GM18867 (cell line): ENCODE results near the gene PRR29.
"Not testable (repeated sequence)": the region's sequence is repeated elsewhere in the genome, so short reads cannot be mapped to it uniquely, and the experiment has no call there.

Experiments used
- ATAC-seq: cut with Tn5 transposase; IDR thresholded peaks from one replicate; pipeline ENCODE4 v1.9.1; 2021; ENCODE audit warnings: mild to moderate bottlenecking, moderate library complexity; ENCODE audit not compliant: unreplicated experiment

Gene PRR29

GRCh38 chr17:63995626-63996025 is 2.5 kb upstream of the PRR29 start:
- ATAC-seq: no peak

- no peak for ATAC-seq
Observed at GRCh38 chr17:63996430-63997182, 1.5 kb upstream of the PRR29 start.

GRCh38 chr17:63997341-63998048 is 656 bp upstream of the PRR29 start:
- no peak for ATAC-seq

- no peak for ATAC-seq
Observed at GRCh38 chr17:63998721-63999679, 849 bp downstream of the PRR29 start.

- ATAC-seq: no peak
Observed at GRCh38 chr17:63999680-64000531, 1.8 kb downstream of the PRR29 start.

DNA sequence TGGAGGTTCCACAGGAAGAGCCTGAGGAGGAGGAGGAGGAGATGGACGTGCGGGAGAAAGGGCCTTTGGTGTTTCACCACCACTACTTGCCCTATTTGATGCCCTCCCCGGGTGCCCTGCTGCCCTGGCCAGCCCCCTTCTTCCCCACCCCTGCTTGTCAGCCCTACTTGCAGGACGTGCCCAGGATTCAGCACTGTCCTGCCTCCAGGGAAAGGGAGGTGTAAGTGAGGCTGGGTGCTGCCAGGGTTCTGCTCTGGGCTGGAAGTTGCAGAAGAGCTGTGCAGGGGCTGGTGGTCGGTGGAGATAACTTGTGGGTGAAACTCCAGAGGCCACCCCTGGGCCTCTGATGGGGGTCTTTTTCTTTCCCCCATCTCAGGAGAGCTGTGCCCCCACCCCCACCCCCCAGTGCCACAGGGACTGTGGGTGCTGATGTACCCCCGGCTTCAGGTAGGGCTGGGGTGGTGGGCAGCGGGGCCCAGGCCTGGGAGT is 3.0 kb downstream of the PRR29 start:
- ATAC-seq: no peak

DNA sequence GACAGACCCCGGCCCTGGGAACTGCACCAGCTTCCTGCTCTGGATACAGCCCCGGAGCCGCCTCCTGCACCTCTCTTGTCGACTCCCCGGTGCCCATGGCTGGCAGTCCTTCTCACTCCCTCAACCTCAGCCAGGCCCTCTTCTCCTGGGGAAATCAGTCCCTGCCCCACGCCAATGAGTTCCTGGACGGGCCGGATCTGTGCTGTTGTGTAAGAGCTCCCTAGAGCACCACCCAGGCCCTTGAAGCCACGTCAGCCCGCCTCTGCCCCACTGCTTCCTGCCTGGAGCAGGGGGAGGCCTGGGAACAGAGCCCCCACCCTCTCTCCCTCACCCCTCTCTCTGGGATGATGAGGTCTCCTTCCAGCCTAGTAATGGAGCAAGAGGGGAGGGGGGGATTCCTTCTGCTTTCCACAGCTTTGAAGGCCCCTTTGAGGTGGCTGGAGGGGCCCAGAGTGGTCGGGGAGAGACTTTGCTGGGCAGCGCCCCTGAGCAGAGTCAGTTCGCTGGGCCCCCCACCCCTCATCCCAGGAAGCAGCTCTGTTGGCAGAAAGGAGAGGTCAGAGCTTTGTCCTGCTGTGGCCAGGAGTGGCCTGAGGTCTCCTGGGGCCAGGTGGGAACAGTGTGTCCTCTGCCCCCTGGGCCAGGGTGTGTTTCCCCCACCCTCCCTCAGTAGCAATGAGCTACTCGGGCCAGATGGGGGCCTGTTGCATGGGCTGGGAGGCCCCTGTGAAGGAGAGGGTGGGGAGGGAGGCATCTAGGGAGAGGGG is 3.8 kb downstream of the PRR29 start:
- no peak for ATAC-seq

DNA sequence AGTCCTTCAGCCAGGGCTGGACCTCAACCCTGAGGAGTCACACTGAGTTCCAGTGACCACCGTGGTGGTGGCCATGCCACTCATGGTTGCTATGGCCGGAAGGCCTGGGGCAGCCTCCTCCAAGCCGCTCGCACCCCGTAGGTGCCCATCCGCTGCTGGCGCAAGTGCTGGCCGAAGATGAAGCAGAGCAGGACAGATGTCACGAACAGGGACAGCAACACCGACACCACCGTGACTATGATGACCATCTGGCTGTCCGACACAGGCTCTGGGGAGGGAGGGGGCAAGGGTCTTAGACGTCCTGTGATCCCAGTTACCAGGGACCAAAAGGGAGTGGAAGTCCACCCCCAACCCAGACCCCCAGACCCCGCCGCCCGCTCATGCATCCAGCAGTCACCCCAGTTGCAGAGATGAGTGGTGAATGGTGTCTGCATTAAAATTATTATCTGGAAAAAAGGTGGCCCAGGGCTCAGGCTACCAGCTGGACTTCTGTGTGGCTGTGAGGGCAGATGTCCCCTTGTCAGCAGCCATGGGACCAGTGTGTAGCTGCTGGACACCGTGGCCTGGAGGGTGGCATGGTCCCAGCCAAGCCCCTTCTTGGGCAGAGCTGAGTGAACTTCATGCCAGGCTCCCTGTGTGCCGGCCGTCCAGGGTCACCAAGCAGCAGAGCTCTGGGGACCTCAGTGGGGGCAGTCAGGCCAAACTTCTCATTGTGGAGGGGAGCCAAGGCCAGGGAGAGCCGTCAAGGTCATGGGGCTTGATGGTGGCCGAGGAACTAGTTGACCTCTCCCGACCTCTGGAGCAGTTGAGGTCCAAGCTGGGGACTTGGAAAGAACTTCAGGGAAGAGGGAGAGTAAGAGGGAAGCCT is 4.7 kb downstream of the PRR29 start:
- ATAC-seq: no peak

DNA sequence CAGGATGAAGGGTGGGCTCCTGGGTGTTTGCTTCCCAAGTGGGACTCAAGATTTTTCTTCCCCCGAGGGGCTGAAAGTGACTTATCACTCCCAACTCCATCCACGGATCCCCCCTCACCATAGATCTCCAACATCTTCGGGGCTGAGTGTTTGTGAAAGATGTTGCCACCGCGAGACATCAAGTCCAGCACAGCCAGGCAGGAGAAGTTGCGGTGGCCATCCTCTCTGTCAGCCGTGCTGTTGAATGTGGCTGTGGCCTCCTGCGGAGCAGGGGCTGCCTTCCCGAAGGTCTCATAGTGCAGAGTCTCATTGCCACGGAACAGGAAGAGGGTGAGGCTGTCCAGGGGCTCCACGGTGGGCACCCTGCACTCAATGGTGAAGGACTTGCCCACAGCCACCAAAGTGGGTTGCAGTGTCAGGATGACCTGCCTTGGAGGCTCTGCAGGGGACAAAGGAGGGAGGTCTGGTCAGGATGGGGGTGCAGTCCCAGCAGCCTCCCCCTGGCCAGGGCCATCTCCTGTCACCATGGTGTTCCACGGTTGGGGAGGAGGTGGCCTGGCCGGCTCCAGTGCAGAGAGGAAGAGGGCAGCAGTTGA is 5.5 kb downstream of the PRR29 start:
- ATAC-seq: no peak

DNA sequence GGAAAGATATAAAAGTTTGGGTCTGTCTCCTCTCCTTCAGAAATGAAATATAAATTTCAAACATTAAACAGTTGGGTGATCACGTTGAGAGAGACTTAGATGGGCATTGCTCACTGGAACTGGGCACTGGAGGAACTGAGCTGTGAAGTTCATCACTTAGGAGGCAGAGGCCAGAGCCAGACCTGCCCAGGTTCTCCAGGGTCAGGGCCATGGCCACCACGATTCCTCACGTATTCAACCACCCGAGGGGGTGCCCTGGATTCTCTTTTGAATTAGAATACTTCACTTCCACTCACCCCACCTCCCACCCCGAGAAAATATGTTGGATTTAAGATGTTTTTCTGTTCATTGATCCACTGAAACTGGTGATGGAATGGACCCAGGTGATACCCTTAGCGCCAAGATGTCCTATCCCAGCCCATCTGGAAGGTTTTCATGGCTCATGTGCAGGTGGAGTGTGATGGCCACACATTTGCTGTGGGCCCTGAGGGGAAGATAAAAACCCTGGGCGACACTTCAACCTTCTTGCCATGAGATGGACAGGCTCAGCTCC is 6.1 kb downstream of the PRR29 start:
- ATAC-seq: no peak

GRCh38 chr17:64004903-64005733 is 7.0 kb downstream of the PRR29 start:
- ATAC-seq: no peak

- no peak for ATAC-seq
Observed at GRCh38 chr17:64005734-64006167, 7.6 kb downstream of the PRR29 start.

DNA sequence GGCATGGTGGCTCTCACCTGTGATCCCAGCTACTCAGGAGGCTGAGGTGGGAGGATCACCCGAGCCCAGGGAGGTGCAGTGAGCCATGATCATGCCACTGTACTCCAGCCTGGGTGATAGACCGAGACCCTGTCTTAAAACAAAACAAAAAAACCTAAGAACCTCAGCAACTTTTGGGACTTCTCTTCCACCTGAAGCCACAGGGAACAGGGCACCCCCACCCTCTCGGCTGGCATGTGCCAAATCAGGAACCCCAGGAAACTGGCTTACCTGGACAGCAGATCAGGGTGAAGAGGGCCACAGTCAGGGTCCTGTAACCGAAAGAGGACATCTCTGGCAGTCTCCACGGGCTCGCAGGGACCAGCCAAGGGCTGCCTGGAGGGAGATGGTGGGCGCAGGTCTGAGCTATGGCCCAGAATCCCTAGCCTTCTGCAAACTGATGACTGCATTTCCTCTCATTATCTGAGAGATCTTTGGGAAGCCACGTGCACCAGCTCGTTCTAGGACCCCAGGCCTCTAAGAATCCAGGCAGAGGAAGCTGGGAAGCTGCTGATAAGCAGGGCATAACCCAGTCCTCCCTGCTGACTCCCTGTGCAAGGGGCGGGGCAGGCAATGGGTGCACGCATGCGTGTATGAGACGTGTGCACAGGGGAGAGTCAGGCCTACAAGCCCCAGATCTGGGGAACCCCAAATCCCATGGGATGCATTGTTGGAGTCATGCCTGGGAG is 8.4 kb downstream of the PRR29 start:
- ATAC-seq: no peak

DNA sequence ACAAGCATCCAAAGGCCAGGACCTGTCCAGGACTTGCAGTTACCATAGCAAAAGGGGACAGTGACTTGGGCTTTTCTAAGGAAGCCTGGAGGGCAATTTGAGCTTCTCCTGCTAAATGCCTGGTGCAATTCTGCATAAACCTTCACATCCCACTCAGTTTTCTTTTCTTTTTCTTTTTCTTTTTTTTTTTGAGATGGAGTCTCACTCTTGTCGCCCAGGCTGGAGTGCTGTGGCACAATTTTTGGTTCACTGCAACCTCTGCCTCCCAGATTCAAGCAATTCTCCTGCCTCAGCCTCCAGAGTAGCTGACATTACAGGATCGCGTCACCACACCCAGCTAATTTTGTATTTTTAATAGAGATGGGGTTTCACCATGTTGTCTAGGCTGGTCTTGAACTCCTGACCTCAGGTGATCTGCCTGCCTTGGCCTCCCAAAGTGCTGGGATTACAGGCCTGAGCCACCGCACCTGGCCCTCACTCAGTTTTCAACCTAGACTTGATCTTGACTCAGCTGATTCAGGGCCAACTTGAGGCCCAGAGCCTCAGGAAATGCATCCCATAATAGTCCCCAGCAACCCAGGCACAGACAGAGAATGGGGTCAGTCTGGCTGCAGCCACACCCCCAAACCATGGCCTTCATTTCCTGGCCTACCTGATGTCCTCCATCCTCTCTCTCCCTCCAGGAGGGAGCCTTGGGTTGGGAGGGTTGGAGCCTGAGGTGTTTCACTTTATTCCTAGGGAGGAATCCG is 9.1 kb downstream of the PRR29 start:
- not testable (repeated sequence) for ATAC-seq

DNA sequence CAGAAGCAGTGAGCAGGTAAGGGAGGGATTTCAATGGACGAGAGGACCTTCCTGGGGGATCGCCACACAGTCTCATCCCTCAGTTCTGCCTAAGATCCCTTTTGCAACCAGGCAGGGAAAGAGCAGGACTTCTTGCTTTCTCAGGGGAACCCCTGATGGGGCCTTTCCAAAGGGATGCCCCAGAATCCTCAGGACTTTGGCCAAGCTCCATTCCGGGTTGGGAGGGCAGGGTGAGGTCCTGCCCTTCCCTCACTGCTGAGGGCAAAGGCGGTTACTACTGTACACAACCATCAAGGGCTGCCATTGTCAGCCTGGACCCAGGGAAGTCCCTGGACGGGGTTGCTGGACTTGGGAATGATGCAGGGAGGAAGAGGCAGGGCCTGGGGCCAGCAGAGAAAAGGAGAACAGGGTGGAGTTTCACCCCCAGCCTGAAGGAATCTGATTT is 9.7 kb downstream of the PRR29 start:
- ATAC-seq: no peak
